HG03457 (cell line): ENCODE measurements around the gene RPA1.
"Not testable (repeated sequence)": the region's sequence is repeated elsewhere in the genome, so short reads cannot be mapped to it uniquely, and the experiment has no call there.

Experiments used
- ATAC-seq: cut with Tn5 transposase; IDR thresholded peaks from one replicate; pipeline ENCODE4 v1.9.1; 2021; ENCODE audit warnings: moderate number of reproducible peaks; ENCODE audit not compliant: unreplicated experiment

The RPA1 gene

GRCh38 chr17:1810450-1811103 lies 19.2 kb upstream of the RPA1 start:
- no peak for ATAC-seq

- ATAC-seq: no peak
Measured at GRCh38 chr17:1813088-1813487, 16.7 kb upstream of the RPA1 start.

- no peak for ATAC-seq
Measured at GRCh38 chr17:1820528-1821252, 9.1 kb upstream of the RPA1 start.

- no peak for ATAC-seq
Measured at GRCh38 chr17:1829216-1829591, 601 bp upstream of the RPA1 start.

GRCh38 chr17:1830288-1830687 lies 483 bp downstream of the RPA1 start:
- no peak for ATAC-seq

GRCh38 chr17:1834380-1835149 lies 4.8 kb downstream of the RPA1 start:
- ATAC-seq: peak; percentile 54

- no peak for ATAC-seq
Measured at GRCh38 chr17:1839516-1839915, 9.7 kb downstream of the RPA1 start.

GRCh38 chr17:1843947-1844346 lies 14.1 kb downstream of the RPA1 start:
- ATAC-seq: no peak

- ATAC-seq: no peak
Measured at GRCh38 chr17:1847191-1847590, 17.4 kb downstream of the RPA1 start.

- no peak for ATAC-seq
Measured at GRCh38 chr17:1852327-1852726, 22.5 kb downstream of the RPA1 start.

GRCh38 chr17:1853698-1854097 lies 23.9 kb downstream of the RPA1 start:
- ATAC-seq: no peak

GRCh38 chr17:1856462-1856861 lies 26.7 kb downstream of the RPA1 start:
- not testable (repeated sequence) for ATAC-seq

- ATAC-seq: no peak
Measured at GRCh38 chr17:1860978-1861377, 31.2 kb downstream of the RPA1 start.

GRCh38 chr17:1861391-1862010 lies 31.7 kb downstream of the RPA1 start:
- no peak for ATAC-seq

GRCh38 chr17:1865252-1866037 lies 35.6 kb downstream of the RPA1 start:
- ATAC-seq: no peak

- no peak for ATAC-seq
Measured at GRCh38 chr17:1867307-1867706, 37.5 kb downstream of the RPA1 start.

GRCh38 chr17:1868090-1868489 lies 38.3 kb downstream of the RPA1 start:
- ATAC-seq: no peak

- no peak for ATAC-seq
Measured at GRCh38 chr17:1870592-1870991, 40.8 kb downstream of the RPA1 start.

- no peak for ATAC-seq
Measured at GRCh38 chr17:1871756-1872155, 42.0 kb downstream of the RPA1 start.

GRCh38 chr17:1872254-1872653 lies 42.4 kb downstream of the RPA1 start:
- ATAC-seq: no peak

- no peak for ATAC-seq
Measured at GRCh38 chr17:1872976-1873375, 43.2 kb downstream of the RPA1 start.
